ENCODE data around the gene RPL10A. TPM values are rescaled to one million over a fixed set of nuclear protein-coding genes. Genes with fewer than 3 reads are reported as not detected.
A peak's percentile ranks its signal among the peaks of the same experiment; 100 is the strongest.

RPL10A gene
- total and polyA plus RNA-seq, 2 of the 13 experiments (the other 11 are each of a cell fraction or from before 2014, with no cell fraction given), result 1,854 to 2,726 TPM

- no peaks in the 10 kb centered on the region for H3K9me3 ChIP-seq (ENCODE audit: low read length)
- no peak overlapping the region for H3K9ac ChIP-seq (ENCODE audit: insufficient read depth, low read depth, low read length)
- ChIA-PET POLR2A (no interaction called here), CTCF (ENCODE audit: low intra/inter-chr PET ratio, low total read pairs) (interaction anchor here (1.4 kb wide), 1 partner anchor 29 kb away, joined by 7 read pairs; no protein-coding TSS in a partner anchor)
- DNase-seq (ENCODE audit: low spot score), result no peak
- H3K4me1 ChIP-seq (ENCODE audit: insufficient read depth, low read length), result peaks cover 24% of the 10 kb centered on the region
- H4K20me1 ChIP-seq (ENCODE audit: insufficient read depth, low read length), result peaks cover 2% of the 10 kb centered on the region; the same call in 1 of the 2 replicates
- in situ Hi-C loops (cut with HindIII; ENCODE audit: extremely low pct_ligation_motif_present, low pct_unique_long_range_greater_than_20kb), result no loop called here
- no peaks in the 10 kb centered on the region for H3K79me2 ChIP-seq (ENCODE audit: insufficient read depth, low read length)
- no peak overlapping the region for H3K27ac ChIP-seq (ENCODE audit: extremely low read length, insufficient read depth, low read length)
- 98% methylated on average over 12 of the region's 14 CpGs for WGBS (ENCODE audit: low lambda C conversion rate)
- H3K36me3 ChIP-seq (replicated peaks in 1 of 2; ENCODE audit: control insufficient read depth in 1 of 2, insufficient read depth in 2 of 2, low read length in 2 of 2), result peaks cover 3 to 29% of the 10 kb centered on the region in 2 experiments; a peak in 4 of 5 replicates
- H3K4me3 ChIP-seq (replicated peaks in 1 of 3; ENCODE audit: insufficient read depth in 1 of 3, low read depth in 2 of 3, low read length in 3 of 3), result no peak overlapping the region
- BruUV-seq (replicated peaks), result no TSS peak
- H2AFZ ChIP-seq (ENCODE audit: low read length), result no peak overlapping the region
- intact Hi-C loops (cut with micrococcal nuclease; ENCODE audit: unreplicated experiment), result loop anchor here (1.0 kb wide), 1 partner anchor 29 kb away; no protein-coding TSS in a partner anchor
- no peak overlapping the region for H3K4me2 ChIP-seq (ENCODE audit: low read depth, low read length)
- no peak for ATAC-seq
- TF ChIP-seq IRF9 (CRISPR knock-in tag; IDR thresholded peaks at IDR 0.05; ENCODE audit: borderline replicate concordance) (0 out of 2 replicates have a peak, but pooled peaks have one; percentile 31), PTBP1 (IDR thresholded peaks at IDR 0.05; ENCODE audit: low read depth, low read length, poor library complexity, severe bottlenecking) (peak; percentile 48), ZNF318 (CRISPR knock-in tag; IDR thresholded peaks at IDR 0.05) (no peak), ZNF687 (CRISPR knock-in tag; IDR thresholded peaks at IDR 0.05) (peak; percentile 11; the same call in 1 of the 2 replicates)
- no peaks in the 10 kb centered on the region for H3K27me3 ChIP-seq (ENCODE audit: control insufficient read depth in 1 of 2, insufficient read depth in 2 of 2, low read length in 2 of 2)
- no peak for FAIRE-seq
These were observed 48.2 kb upstream of the RPL10A start for GRCh38 chr6:35419961-35420360.
